T-helper 9 cell (primary cell): ENCODE measurements around the gene DNAJC11.
"Not testable (repeated sequence)": the region's sequence is repeated elsewhere in the genome, so short reads cannot be mapped to it uniquely, and the experiment has no call there.

Experiments
- DNase-seq: peaks from one replicate; pipeline ENCODE4 v3.0.0-alpha.2; 2020

The DNAJC11 gene

GRCh38 chr1:6695868-6696267, 5.7 kb downstream of the DNAJC11 start:
- no peak for DNase-seq

- no peak for DNase-seq
These were observed 7.4 kb downstream of the DNAJC11 start for GRCh38 chr1:6694121-6694713.

GRCh38 chr1:6692956-6693355, 8.7 kb downstream of the DNAJC11 start:
- no peak for DNase-seq

- DNase-seq, result no peak
These were observed 10.1 kb downstream of the DNAJC11 start for GRCh38 chr1:6691507-6691906.

GRCh38 chr1:6690186-6690585, 11.4 kb downstream of the DNAJC11 start:
- DNase-seq, result no peak

GRCh38 chr1:6688757-6689156, 12.9 kb downstream of the DNAJC11 start:
- no peak for DNase-seq

GRCh38 chr1:6688001-6688400, 13.6 kb downstream of the DNAJC11 start:
- no peak for DNase-seq

- no peak for DNase-seq
These were observed 15.3 kb downstream of the DNAJC11 start for GRCh38 chr1:6686294-6686693.

- no peak for DNase-seq
These were observed 16.2 kb downstream of the DNAJC11 start for GRCh38 chr1:6685381-6685780.

- no peak for DNase-seq
These were observed 18.2 kb downstream of the DNAJC11 start for GRCh38 chr1:6683434-6683833.

GRCh38 chr1:6675941-6676340, 25.7 kb downstream of the DNAJC11 start:
- no peak for DNase-seq

GRCh38 chr1:6674771-6675170, 26.8 kb downstream of the DNAJC11 start:
- DNase-seq, result no peak

- DNase-seq, result no peak
These were observed 27.7 kb downstream of the DNAJC11 start for GRCh38 chr1:6673816-6674398.

- DNase-seq, result no peak
These were observed 29.1 kb downstream of the DNAJC11 start for GRCh38 chr1:6672558-6672957.

GRCh38 chr1:6668503-6668902, 33.1 kb downstream of the DNAJC11 start:
- DNase-seq, result no peak

- no peak for DNase-seq
These were observed 34.5 kb downstream of the DNAJC11 start for GRCh38 chr1:6667139-6667538.

GRCh38 chr1:6666696-6667095, 34.9 kb downstream of the DNAJC11 start:
- no peak for DNase-seq

GRCh38 chr1:6662468-6662867, 39.1 kb downstream of the DNAJC11 start:
- not testable (repeated sequence) for DNase-seq

GRCh38 chr1:6660415-6661049, 41.1 kb downstream of the DNAJC11 start:
- DNase-seq, result no peak

- DNase-seq, result no peak
These were observed 43.1 kb downstream of the DNAJC11 start for GRCh38 chr1:6658359-6659060.

GRCh38 chr1:6657138-6657537, 44.5 kb downstream of the DNAJC11 start:
- no peak for DNase-seq

GRCh38 chr1:6653436-6654290, 48.0 kb downstream of the DNAJC11 start:
- no peak for DNase-seq

GRCh38 chr1:6652986-6653385, 48.6 kb downstream of the DNAJC11 start:
- no peak for DNase-seq
